Naive thymus-derived CD4-positive, alpha-beta T cell (primary cell): ENCODE data around the gene OR10AD1. TPM values are rescaled to one million over a fixed set of nuclear protein-coding genes. Genes with fewer than 3 reads are reported as not detected.
A peak's percentile ranks its signal among the peaks of the same experiment; 100 is the strongest.
"Not testable (repeated sequence)": the region's sequence is repeated elsewhere in the genome, so short reads cannot be mapped to it uniquely, and the experiment has no call there.

ENCODE experiments used
- ATAC-seq: fragments of 150-1000 bp; cut with Tn5 transposase; 2 replicates; pipeline ENCODE4 v1.10.0; 2021; ENCODE audit warnings: mild to moderate bottlenecking, moderate library complexity
- CTCF ChIA-PET: fragments of 350-600 bp; sonication (Branson Sonifier 250); formaldehyde crosslinking; loops from one replicate; lab custom pipeline; 2021; ENCODE audit warnings: antibody characterized with exemption; lab: Charles Lee
- POLR2A ChIA-PET: fragments of 350-600 bp; sonication (Branson Sonifier 250); formaldehyde crosslinking; loops from one replicate; lab custom pipeline; 2021; ENCODE audit warnings: antibody characterized with exemption, inconsistent platforms; lab: Charles Lee
- DNase-seq, 9 donors: peaks; one replicate each; pipeline versions ENCODE4 v3.0.0 to v3.0.0-alpha.2; 2020 to 2022; ENCODE audit warnings: mixed read lengths in 1 of 9
- H3K27ac ChIP-seq: one replicate; pipeline ENCODE4 v1.7.0; 2013; ENCODE audit warnings: mild to moderate bottlenecking, low read depth, low read length, moderate library complexity
- H3K27me3 ChIP-seq, 2 donors: one replicate each; pipeline ENCODE4 v1.7.0; 2013; ENCODE audit warnings: low read length in 2 of 2, mild to moderate bottlenecking in 2 of 2, moderate library complexity in 2 of 2; ENCODE audit not compliant: control insufficient read depth in 2 of 2, insufficient read depth in 2 of 2
- H3K36me3 ChIP-seq, 3 experiments: 1 replicate in 2 of 3; 2 replicates in 1 of 3; pipeline ENCODE4 v1.7.0; 2013; ENCODE audit warnings: low read length in 3 of 3, mild to moderate bottlenecking in 3 of 3, moderate library complexity in 1 of 3; ENCODE audit not compliant: insufficient read depth in 3 of 3, control insufficient read depth in 2 of 3
- H3K4me1 ChIP-seq, 2 donors: one replicate each; pipeline ENCODE4 v1.7.0; 2013; ENCODE audit warnings: low read length in 2 of 2, mild to moderate bottlenecking in 2 of 2, moderate library complexity in 1 of 2; ENCODE audit not compliant: control insufficient read depth in 2 of 2, insufficient read depth in 2 of 2
- H3K4me3 ChIP-seq: 2 replicates; pipeline ENCODE4 v1.7.0; 2013; ENCODE audit warnings: mild to moderate bottlenecking, low read length
- H3K9me3 ChIP-seq, 3 experiments: 1 replicate in 2 of 3; 2 replicates in 1 of 3; pipeline ENCODE4 v1.7.0; 2013; ENCODE audit warnings: low read length in 3 of 3; ENCODE audit not compliant: control insufficient read depth in 2 of 3
- H3K27ac Mint-ChIP-seq, 9 donors: one replicate each; pipeline ENCODE4 v1.8.0; 2020 to 2022; ENCODE audit warnings: mixed read lengths in 9 of 9, mild to moderate bottlenecking in 8 of 9, moderate library complexity in 5 of 9, inconsistent platforms in 2 of 9
- H3K27me3 Mint-ChIP-seq, 5 donors: one replicate each; pipeline ENCODE4 v1.8.0; 2021 to 2022; ENCODE audit warnings: mixed read lengths in 5 of 5, mild to moderate bottlenecking in 1 of 5
- H3K36me3 Mint-ChIP-seq, 5 donors: one replicate each; pipeline ENCODE4 v1.8.0; 2020 to 2022; ENCODE audit warnings: mixed read lengths in 5 of 5, mild to moderate bottlenecking in 3 of 5, inconsistent platforms in 1 of 5
- H3K4me1 Mint-ChIP-seq, 7 donors: one replicate each; pipeline ENCODE4 v1.8.0; 2020 to 2022; ENCODE audit warnings: mixed read lengths in 7 of 7, mild to moderate bottlenecking in 3 of 7, inconsistent platforms in 1 of 7
- H3K4me3 Mint-ChIP-seq, 10 donors: one replicate each; pipeline ENCODE4 v1.8.0; 2020 to 2022; ENCODE audit warnings: mild to moderate bottlenecking in 10 of 10, mixed read lengths in 10 of 10, moderate library complexity in 6 of 10, inconsistent platforms in 2 of 10
- H3K9me3 Mint-ChIP-seq, 11 donors: one replicate each; pipeline ENCODE4 v1.8.0; 2020 to 2022; ENCODE audit warnings: mixed read lengths in 11 of 11, mild to moderate bottlenecking in 4 of 11, inconsistent platforms in 1 of 11, moderate library complexity in 1 of 11
- intact Hi-C, 2 donors: fragments of 100-400 bp; cut with micrococcal nuclease; formaldehyde crosslinking; loops; one replicate each; pipeline ENCODE4 v1.15.1; 2023
- polyA plus RNA-seq, 2 donors: library from polyadenylated mRNA; unstranded; fragments of 300-500 nt; fragmentation: Illumina TruSeq; gene quantifications; one replicate each; pipeline ENCODE4 v1.2.3, GENCODE V29; 2021
- total RNA-seq, 6 experiments: library from RNA in 5 of 6; stranded (reverse) in 5 of 6; gene quantifications; 1 replicate in 5 of 6; 2 replicates in 1 of 6; pipeline ENCODE4 v1.2.3 and lab custom pipeline; 2021 to 2026

OR10AD1 gene, protein sequence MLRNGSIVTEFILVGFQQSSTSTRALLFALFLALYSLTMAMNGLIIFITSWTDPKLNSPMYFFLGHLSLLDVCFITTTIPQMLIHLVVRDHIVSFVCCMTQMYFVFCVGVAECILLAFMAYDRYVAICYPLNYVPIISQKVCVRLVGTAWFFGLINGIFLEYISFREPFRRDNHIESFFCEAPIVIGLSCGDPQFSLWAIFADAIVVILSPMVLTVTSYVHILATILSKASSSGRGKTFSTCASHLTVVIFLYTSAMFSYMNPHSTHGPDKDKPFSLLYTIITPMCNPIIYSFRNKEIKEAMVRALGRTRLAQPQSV
- not detected for total RNA-seq
- polyA plus RNA-seq = not detected
- total RNA-seq (lab: John Stamatoyannopoulos, UW) = not detected

DNA sequence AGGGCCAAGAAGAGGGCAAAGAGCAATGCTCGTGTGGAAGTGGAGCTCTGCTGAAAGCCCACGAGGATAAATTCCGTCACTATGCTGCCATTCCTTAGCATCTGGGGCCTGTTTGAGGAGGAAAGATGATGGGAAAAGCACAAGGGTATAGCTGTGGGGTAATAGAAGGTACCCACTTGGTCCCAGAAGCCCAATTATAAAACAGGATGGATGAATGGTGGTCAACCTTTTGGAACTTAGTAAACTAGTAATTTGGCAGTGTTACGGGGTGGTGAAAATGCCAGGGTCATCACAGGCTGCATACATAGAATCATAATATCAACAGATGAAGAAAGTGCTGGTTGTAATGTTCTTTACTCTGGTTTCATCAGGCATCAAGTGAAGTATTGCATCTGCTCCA, at the start of gene OR10AD1:
TSS of gene OR10AD1 (minus strand) at position 101 of the 400 bp plus-strand sequence. CDS start at position 101, 0 bp downstream.
- intact Hi-C loops = no loop called here
- peak within 1 kb of the TSS in 5 of 10 donors; percentile 11 to 92 (median 43) for H3K4me3 Mint-ChIP-seq
- H3K36me3 Mint-ChIP-seq = peaks cover 27 to 69% (median 53%) of the 10 kb centered on the region in 5 donors
- peaks cover 11 to 74% (median 52%) of the 10 kb centered on the region in 11 donors for H3K9me3 Mint-ChIP-seq
- no peaks in the 10 kb centered on the region for H3K27me3 ChIP-seq
- no peak for ATAC-seq
- POLR2A ChIA-PET = interaction anchor here (0.9 kb wide), 1 partner anchor 46 kb away, joined by 3 read pairs; the partner anchor contains the start of gene ASB8
- peaks cover 0 to 49% (median 8%) of the 10 kb centered on the region in 3 experiments for H3K9me3 ChIP-seq
- H3K27ac Mint-ChIP-seq = peak within 1 kb of the TSS in 8 of 9 donors; percentile 28 to 96 (median 88)
- peaks cover 0 to 15% (median 10%) of the 10 kb centered on the region in 3 experiments for H3K36me3 ChIP-seq
- H3K4me3 ChIP-seq = no peak within 1 kb of the TSS
- CTCF ChIA-PET = interaction anchor here (0.6 kb wide), 1 partner anchor 145 kb away, joined by 4 read pairs; no protein-coding TSS in a partner anchor
- peaks cover 26 to 54% (median 48%) of the 10 kb centered on the region in 7 donors for H3K4me1 Mint-ChIP-seq
- H3K27ac ChIP-seq = no peak within 1 kb of the TSS
- H3K27me3 Mint-ChIP-seq = no peaks in the 10 kb centered on the region
- peaks cover 24 to 28% of the 10 kb centered on the region in 2 donors for H3K4me1 ChIP-seq
- DNase-seq = no peak

DNA sequence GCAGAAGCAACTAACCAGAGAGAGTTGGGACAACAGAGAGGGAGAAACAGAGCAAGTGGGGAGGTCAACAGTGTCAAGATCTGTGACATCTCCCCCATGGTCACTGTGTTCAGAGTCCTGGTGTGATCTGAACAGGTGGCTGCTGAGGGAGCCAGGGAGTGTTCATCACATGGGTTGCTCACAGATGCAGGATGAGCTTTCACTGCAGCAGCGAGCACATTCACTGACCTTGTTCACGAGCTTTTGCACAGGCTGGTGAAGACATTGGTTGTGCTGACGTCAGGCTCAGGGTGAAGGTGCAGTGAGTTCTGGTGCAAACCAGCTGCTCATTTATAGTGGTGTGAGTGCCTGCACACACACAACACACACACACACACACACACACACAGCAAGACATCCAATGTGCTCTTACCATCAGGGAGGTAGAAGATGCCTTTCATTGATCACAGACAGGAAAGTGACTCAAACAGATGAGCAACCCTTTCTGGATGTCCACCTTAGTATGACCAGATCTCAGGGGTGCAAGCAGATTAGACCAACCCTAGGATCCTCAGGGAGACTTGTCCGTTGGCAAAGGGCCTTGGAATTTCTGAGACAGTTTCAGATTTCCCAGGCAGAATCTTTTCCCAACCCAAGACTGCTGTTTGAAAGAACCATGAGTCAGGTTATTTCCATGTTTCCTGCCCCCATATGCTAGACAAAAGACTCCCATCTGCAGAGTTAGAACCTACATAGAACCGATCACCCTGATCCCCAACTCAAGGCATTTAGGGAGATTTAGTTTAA, 44.3 kb upstream of the OR10AD1 start:
- H3K27me3 Mint-ChIP-seq = peaks cover 0 to 33% (median 25%) of the 10 kb centered on the region in 5 donors
- H3K27ac ChIP-seq = no peak overlapping the region
- no peak for ATAC-seq
- H3K27me3 ChIP-seq = peaks cover 0 to 4% of the 10 kb centered on the region in 2 donors
- no peak for DNase-seq
- H3K4me1 ChIP-seq = no peaks in the 10 kb centered on the region
- ChIA-PET POLR2A (no interaction called here), CTCF (no interaction called here)
- H3K9me3 Mint-ChIP-seq = peaks cover 0 to 4% (median 2%) of the 10 kb centered on the region in 11 donors
- H3K36me3 ChIP-seq = no peaks in the 10 kb centered on the region
- no peak overlapping the region for H3K27ac Mint-ChIP-seq
- intact Hi-C loops = no loop called here
- H3K4me3 Mint-ChIP-seq = no peak overlapping the region
- no peaks in the 10 kb centered on the region for H3K9me3 ChIP-seq
- no peaks in the 10 kb centered on the region for H3K4me1 Mint-ChIP-seq
- H3K36me3 Mint-ChIP-seq = peaks cover 0 to 9% (median 2%) of the 10 kb centered on the region in 5 donors
- H3K4me3 ChIP-seq = no peak overlapping the region

DNA sequence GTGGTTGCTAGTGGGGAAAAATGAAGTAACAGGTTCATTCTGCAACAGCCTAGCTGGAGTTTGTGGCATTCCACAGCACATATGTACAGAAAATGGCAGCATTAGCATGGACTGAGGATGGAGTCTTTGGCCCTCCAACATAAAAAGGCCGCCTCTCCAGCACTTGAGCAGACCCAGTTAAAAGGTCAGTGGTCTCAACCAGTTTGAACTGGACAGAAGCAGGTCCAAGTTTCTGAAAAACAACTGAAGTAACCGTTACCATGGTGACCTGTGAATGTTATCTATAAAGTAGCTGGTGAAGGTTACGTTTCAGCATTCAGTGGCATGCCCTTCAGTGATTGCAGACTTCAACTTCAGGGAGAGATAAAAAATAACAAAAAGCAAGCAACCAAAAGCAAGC, 34.1 kb upstream of the OR10AD1 start:
- Mint-ChIP-seq H3K27ac (no peak overlapping the region), H3K27me3 (peaks cover 0 to 25% (median 6%) of the 10 kb centered on the region in 5 donors), H3K9me3 (peaks cover 0 to 21% (median 4%) of the 10 kb centered on the region in 11 donors), H3K4me3 (no peak overlapping the region), H3K4me1 (no peaks in the 10 kb centered on the region), H3K36me3 (peaks cover 0 to 10% (median 5%) of the 10 kb centered on the region in 5 donors)
- no peak overlapping the region for H3K27ac ChIP-seq
- ChIA-PET POLR2A (no interaction called here), CTCF (no interaction called here)
- H3K4me1 ChIP-seq = no peaks in the 10 kb centered on the region
- no peak overlapping the region for H3K4me3 ChIP-seq
- no peaks in the 10 kb centered on the region for H3K27me3 ChIP-seq
- no peaks in the 10 kb centered on the region for H3K36me3 ChIP-seq
- intact Hi-C loops = no loop called here
- no peaks in the 10 kb centered on the region for H3K9me3 ChIP-seq
- ATAC-seq (no peak), DNase-seq (no peak)

DNA sequence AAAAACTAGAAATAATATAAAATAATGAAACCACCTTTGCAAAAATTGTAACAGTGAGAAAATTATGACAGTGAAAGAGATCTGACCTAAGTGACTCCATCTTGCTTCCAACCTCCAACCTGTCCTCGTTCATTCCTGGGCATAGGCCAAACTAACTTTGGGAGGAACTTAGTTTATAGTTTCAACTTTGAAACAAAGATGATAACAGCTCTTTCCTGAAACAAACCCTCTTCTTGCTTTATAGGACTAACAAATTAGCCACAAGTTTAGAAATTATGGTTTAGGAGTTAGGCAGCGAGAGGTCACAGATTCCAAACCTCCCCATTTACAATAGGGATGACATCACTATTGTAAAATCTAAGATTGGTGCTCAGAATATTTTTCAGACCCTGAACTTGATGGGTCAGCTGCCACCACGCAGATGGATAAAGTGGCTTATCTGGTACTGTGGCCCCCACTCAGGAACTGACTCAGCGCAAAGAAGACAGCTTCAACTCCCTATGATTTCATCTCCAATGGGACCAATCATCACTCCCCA, 32.8 kb upstream of the OR10AD1 start:
- DNase-seq = no peak
- ChIA-PET CTCF (no interaction called here), POLR2A (no interaction called here)
- H3K36me3 ChIP-seq = no peaks in the 10 kb centered on the region
- Mint-ChIP-seq H3K4me1 (no peaks in the 10 kb centered on the region), H3K27me3 (peaks cover 0 to 18% (median 4%) of the 10 kb centered on the region in 5 donors), H3K4me3 (no peak overlapping the region), H3K27ac (no peak overlapping the region), H3K36me3 (peaks cover 0 to 14% (median 4%) of the 10 kb centered on the region in 5 donors), H3K9me3 (peaks cover 0 to 17% (median 3%) of the 10 kb centered on the region in 11 donors)
- H3K27me3 ChIP-seq = no peaks in the 10 kb centered on the region
- H3K9me3 ChIP-seq = no peaks in the 10 kb centered on the region
- intact Hi-C loops = no loop called here
- H3K4me3 ChIP-seq = no peak overlapping the region
- H3K27ac ChIP-seq = no peak overlapping the region
- no peak for ATAC-seq
- H3K4me1 ChIP-seq = no peaks in the 10 kb centered on the region

DNA sequence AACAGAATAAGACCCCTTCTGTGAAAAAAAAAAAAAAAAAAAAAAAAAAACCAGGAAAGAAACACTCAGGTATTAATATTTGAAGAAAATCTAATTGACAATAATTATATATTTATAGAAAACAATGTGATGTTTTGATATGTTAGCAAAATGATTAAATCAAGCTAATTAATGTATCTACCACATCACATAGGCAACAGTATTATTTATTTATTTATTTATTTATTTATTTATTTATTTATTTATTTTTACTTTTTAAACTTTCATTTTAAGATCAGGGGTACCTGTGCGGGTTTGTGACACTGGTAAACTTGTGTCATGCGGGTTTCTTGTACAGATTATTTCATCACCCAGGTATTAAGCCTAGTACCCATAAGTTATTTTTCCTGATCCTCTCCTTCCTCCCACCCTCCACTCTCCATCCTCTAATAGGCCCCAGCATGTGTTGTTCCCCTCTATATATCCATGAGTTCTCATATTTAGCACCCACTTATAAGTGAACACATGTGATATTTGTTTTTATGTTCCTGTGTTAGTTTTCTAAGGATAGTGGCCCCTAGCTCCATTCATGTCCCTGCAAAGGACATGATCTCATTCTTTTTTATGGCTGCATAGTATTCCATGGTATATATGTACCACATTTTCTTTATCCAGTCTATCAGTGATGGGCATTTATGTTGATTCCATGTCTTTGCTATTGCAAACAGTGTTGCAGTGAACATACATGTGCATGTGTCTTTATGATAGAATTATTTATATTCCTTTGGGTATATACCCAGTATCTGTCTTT, 28.3 kb upstream of the OR10AD1 start:
- peaks cover 3 to 42% (median 9%) of the 10 kb centered on the region in 11 donors for H3K9me3 Mint-ChIP-seq
- H3K27ac Mint-ChIP-seq, H3K4me1 ChIP-seq, H3K4me1 Mint-ChIP-seq, POLR2A ChIA-PET, H3K27me3 ChIP-seq, H3K9me3 ChIP-seq, DNase-seq, H3K4me3 ChIP-seq, intact Hi-C loops, H3K4me3 Mint-ChIP-seq, ATAC-seq, H3K36me3 ChIP-seq, H3K27ac ChIP-seq: not testable (repeated sequence)
- CTCF ChIA-PET = interaction anchor here (0.6 kb wide), 1 partner anchor 36 kb away, joined by 4 read pairs; no protein-coding TSS in a partner anchor
- H3K27me3 Mint-ChIP-seq = peaks cover 0 to 29% (median 16%) of the 10 kb centered on the region in 5 donors
- H3K36me3 Mint-ChIP-seq = peaks cover 0 to 18% (median 6%) of the 10 kb centered on the region in 5 donors

DNA sequence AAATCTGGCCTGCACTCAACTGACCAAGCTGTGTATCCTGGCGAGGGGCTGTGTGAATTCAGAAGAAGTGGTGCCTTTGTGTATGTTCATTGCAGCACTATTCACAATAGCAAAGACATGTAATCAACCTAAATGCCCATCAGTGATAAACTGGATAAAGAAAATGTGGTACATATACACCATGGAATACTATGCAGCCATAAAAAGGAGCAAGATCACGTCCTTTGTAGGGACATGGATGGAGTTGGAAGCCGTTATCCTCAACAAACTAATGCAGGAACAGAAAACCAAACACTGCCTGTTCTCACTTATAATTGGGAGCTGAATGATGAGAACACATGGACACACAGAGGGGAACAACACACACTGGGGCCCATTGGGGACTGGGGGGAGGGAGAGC, 21.4 kb upstream of the OR10AD1 start:
- H3K36me3 ChIP-seq, H3K27me3 ChIP-seq, H3K9me3 ChIP-seq, H3K4me3 Mint-ChIP-seq, H3K4me1 ChIP-seq, H3K4me3 ChIP-seq, POLR2A ChIA-PET, H3K27ac ChIP-seq, CTCF ChIA-PET, DNase-seq, ATAC-seq, intact Hi-C loops, H3K27ac Mint-ChIP-seq, H3K36me3 Mint-ChIP-seq: not testable (repeated sequence)
- Mint-ChIP-seq H3K4me1 (peaks cover 0 to 14% (median 7%) of the 10 kb centered on the region in 7 donors), H3K9me3 (peaks cover 3 to 27% (median 7%) of the 10 kb centered on the region in 11 donors), H3K27me3 (peaks cover 0 to 40% (median 22%) of the 10 kb centered on the region in 5 donors)
